Activated CD4-positive, alpha-beta T cell treated with anti-CD3 and anti-CD28 coated beads, Interleukin-2, amount 50 U/mL, for 24 hours (primary cell): ENCODE measurements around the gene VEPH1.

Experiments used
- DNase-seq, 2 donors: peaks; one replicate each; pipeline ENCODE4 v3.0.0-alpha.2; 2020; ENCODE audit warnings: low read depth in 1 of 2, low spot score in 1 of 2

Gene VEPH1

DNA sequence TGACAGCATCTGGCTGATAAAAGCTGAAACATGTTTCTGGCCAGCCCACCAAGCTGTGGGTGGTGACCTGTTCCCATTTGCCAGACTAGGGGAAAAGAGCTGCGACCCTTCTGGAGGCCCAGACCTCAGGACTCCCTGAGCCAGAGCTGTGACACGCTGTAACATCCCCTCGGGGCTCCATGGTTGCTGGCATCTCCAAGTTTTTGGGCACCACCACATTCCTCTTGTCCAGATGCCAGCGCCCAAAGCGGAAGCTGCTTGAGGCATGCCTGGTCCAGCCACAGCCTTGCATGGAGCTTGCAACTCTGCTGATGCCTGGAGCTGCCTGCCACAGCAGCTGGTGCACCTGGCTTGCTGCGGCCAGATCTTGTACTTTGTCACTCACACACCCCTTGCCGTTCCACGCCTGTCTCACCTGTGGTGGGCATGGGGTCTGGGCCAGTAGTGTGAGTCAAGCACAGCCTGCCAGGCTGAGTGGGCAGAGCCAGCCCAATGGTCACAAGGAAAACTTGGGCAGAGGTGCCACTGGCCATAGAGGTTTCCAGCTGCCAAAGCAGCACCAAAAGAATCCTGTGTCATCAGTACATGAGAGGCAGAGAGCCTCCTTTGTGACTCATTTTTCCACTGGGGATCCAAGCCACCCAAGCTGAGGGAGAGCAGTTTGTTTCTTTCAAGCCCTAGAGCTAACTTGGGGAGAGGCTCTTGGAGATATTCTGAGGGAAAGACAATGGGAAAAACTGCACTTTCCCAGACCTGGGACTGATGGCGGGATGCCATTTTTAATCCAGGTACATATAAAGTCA is 112.3 kb downstream of the VEPH1 start:
- no peak for DNase-seq

DNA sequence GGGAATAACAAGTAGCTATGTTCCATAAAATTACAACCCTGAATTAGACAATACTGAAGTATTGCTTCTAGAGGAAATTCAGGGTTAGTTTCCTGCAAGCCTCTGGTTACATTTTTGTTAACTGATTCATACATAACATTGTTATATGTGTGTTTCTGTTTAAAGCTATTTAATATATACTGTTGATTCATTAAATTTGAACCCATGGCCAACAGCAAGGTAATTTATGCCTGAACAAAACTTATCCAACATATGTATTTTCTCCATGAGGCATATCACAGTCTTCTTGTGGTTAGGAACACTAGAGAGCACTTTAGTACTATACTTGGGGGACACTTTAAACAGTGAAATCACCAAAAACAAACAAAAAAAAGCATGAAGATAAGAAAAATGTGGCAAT is 114.2 kb downstream of the VEPH1 start:
- DNase-seq: no peak

DNA sequence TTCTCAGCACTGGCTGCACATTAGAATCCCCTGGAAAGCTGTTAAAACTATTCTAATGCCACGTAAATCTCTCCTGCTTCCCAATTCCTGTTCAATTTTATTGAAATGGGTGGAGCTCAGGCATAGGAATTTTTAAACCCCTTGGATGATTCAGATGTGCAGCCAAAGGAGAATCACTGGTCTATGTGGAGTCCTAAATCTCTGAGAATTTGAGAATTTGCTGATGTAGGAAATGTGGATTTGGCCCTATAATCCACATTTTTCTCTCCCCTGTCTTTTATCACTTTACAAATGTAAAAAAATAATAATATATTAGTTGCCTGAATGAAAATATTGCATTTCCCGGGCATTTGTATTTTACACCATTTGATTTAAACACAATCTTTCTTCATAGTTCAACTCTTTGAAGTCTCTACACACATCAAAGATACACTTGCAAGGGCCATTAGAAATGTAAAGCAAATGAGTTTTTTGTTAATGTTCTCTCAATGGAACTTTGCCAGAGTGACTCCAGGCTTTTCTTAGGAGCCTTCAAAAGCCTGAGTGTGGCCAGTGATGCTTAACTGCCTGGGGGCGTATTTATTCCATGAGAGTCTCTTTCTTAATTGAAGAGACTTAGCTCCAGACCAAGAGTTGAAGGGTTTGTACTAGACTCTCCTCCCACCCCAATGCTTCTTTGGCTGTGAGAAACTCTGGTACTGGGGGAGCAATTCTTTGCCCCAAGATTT is 115.3 kb downstream of the VEPH1 start:
- no peak for DNase-seq

DNA sequence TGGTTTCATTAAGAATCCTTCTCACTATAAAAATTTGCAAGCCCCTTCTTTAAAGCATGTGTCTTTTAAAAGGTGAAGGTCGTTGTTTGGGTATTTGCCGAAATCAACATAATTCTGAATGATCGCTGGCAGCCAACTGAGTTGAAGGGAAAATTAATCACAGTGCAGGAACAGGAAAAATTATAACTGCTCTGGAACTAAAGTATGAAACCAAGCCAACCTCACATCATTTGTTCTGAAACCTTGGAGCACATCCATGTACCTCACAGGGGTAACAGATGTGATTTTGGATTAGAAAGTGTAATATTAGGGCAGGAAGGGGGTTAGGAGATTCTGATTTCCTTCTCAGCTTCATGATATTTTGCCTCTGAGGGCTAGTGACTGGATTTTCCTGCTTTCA is 118.7 kb downstream of the VEPH1 start:
- DNase-seq: no peak

- no peak for DNase-seq
Observed at GRCh38 chr3:157384031-157384430, 119.2 kb downstream of the VEPH1 start.

GRCh38 chr3:157381606-157382005 is 121.6 kb downstream of the VEPH1 start:
- DNase-seq: no peak

- DNase-seq: no peak
Observed at GRCh38 chr3:157379525-157380140, 123.6 kb downstream of the VEPH1 start.

DNA sequence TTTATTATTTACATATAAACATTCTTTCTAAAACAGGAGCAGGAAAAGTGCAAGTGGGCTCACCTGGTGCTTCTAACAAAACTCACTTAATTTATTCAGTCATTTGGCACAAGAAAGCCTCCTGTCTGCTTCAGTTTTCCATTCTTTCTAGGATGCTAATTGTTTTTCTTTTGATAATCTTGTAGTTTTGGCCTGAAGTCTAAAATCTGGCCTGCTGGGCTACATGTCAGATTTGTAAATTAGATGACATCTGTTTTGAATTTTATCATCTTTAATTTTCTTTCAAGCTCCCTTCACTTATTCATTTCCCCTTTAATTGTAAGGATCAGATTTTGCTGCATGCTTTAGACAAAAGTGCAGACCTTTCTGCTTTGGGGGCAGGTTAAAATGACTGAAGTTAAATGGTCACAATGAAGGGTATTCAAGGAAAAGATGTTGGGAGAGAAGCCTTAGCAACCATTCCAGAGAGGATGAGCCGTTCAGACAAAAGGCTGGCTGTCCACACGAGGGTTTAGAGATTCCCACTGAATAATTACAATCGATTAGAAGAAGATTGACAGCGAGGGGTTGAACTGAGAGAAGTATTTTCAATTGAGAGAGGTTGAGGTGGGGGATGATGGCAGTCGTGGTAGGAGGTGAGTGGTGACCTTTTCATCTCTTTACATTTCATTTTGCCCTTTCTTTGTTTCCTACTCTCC is 126.5 kb downstream of the VEPH1 start:
- DNase-seq: no peak

- no peak for DNase-seq
Observed at GRCh38 chr3:157375342-157375986, 127.8 kb downstream of the VEPH1 start.

DNA sequence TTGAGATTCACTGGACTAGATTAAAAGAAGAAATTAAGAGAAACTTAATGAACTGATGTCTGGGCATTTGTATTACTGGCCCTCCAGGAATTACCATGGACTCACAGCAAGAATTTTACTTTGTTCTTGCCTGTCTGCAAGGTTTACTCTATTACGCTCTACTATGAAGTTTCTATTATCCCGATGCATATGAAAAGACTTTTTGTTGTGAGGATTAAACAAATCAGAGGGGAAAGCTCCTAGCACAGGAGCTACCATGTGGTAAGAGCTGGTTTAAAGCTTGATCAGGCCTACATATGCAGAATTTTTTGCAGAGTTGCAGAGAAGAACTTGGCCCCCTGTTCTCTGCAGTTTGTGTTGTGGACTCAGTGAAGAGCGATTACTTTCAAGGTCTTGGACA is 128.3 kb downstream of the VEPH1 start:
- no peak for DNase-seq

- DNase-seq: no peak
Observed at GRCh38 chr3:157373783-157374182, 129.4 kb downstream of the VEPH1 start.

- DNase-seq: no peak
Observed at GRCh38 chr3:157370867-157371266, 132.3 kb downstream of the VEPH1 start.

DNA sequence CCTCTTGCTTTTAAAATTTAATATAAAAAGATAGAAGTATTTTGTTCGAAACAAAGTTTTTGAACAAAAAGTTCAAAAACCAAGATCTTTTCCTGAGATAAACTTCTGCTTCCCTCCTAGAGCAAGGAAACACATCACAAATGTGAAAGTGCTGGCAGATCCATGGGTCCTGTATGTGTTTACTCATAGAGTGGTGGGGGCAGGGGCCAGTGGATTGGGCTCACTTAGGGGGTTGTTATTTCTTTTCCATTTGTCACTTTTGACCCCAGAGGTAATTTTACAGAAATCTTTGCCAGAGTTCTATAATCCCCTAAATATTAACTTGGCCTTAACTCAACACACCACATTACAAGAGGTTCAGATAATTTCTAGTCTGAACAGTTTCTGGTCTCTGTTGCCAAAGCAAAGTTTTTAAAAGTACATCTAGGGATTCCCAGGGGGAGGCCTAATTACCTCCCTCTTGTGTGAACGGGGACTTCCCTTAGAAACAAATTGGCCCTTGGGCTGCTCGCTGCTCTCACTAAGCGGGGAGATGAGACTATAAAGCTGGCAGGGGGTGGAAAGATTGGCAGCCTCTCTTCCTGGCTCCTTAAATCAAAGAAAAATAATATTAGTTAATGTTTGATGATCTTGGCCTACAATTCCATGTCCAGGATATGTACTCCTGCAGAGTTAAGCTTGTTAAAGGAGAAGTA is 133.3 kb downstream of the VEPH1 start:
- DNase-seq: no peak

- no peak for DNase-seq
Observed at GRCh38 chr3:157368171-157368570, 135.0 kb downstream of the VEPH1 start.

DNA sequence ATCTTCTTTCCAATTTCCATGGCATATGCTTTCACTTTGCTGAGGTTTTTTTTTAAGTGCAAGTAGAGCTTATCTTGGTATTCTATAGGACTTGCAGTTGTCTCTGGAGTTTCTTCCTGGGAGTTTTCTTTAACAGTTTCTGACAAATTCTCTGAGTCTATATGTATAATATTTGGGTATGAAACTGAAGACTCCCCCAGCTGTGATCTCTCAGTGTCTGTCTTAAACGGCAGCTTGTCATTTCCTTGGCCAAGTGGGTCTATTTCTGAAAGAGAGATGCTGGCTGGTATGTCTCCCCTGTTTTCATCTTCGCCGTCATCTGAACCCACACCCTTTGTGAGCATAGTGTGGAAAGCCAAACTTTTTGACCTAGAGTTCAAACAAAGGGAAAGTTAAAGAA is 139.8 kb downstream of the VEPH1 start:
- no peak for DNase-seq

- no peak for DNase-seq
Observed at GRCh38 chr3:157362348-157362747, 140.9 kb downstream of the VEPH1 start.

GRCh38 chr3:157360044-157360443 is 143.2 kb downstream of the VEPH1 start:
- no peak for DNase-seq

DNA sequence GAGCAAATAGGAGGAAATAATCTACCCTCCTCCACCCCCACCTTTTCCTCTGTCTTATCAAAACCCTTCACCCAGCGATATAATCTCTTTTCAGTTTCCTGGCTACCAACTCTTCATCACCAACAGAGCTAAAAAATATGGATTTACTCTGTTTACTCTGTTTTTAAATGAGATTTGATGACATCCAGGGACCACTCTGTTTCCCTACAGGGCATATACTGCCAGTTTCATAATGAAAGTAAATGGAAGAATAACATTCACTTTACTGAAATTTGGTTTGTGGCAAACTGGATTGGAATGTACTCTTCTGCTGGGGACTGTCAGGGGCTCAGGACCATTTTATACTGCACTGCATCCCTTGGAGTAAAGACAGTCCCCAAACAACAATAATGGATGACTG is 146.7 kb downstream of the VEPH1 start:
- DNase-seq: no peak

DNA sequence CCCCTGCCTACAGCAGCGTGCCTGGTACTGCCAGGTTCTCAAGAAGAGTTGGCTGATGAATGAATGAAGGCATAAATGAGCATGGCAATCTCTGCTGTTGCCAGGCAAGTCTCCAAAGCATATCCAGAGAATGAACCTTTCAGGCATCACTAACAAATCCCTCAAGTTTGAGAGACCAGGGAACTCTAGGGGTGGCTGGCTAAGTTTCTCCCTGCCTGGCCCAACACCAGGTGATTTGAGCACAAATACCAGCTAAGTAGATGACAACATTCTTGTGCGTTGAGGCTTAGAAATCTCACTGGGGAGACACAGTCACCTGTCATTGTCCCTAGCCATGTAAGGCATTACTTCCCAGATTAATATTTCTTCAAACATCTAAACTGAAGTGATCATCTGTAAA is 147.9 kb downstream of the VEPH1 start:
- no peak for DNase-seq

DNA sequence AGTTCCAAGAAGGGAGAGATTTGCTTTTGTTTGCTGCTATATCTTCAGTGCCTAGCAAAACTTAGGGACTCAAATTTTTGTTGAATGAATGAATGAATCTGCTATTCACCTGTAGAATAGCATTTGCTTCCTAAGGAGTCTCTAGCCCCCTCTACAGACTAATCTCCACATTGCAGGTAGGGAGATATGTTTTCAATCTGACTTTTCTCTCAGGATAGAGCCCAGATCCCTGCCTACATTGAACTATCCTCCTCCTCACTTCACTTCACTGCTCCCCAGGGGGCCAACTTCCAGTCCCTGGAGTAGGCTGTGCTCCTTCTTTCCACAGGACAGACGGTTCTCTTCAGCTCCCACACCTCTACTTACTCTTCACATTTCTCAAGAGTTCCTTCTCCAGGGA is 148.5 kb downstream of the VEPH1 start:
- DNase-seq: no peak

GRCh38 chr3:157354254-157354653 is 149.0 kb downstream of the VEPH1 start:
- DNase-seq: no peak
